H1 (cell line): ENCODE results near the gene KCNK13.
"Not testable (repeated sequence)": the region's sequence is repeated elsewhere in the genome, so short reads cannot be mapped to it uniquely, and the experiment has no call there.

Source experiments
- JUND ChIP-seq: IDR thresholded peaks from 2 replicates; pipeline ENCODE4 v1.6.1; 2011; ENCODE audit warnings: mild to moderate bottlenecking, improper control_type of control experiment, low read length
- POLR2A ChIP-seq, 2 experiments: IDR thresholded peaks; 1 replicate in 1 of 2; 2 replicates in 1 of 2; pipeline ENCODE4 v1.6.1; 2011; ENCODE audit warnings: low read depth in 2 of 2, low read length in 2 of 2, mild to moderate bottlenecking in 2 of 2; ENCODE audit errors: control extremely low read depth in 1 of 2
- SIN3A ChIP-seq, 2 experiments: IDR thresholded peaks in 1 of 2; conservative IDR thresholded peaks in 1 of 2; 2 replicates each; pipeline ENCODE4 v1.6.1; 2011 to 2012; ENCODE audit warnings: low read length in 2 of 2, improper control_type of control experiment in 1 of 2, low read depth in 1 of 2, mild to moderate bottlenecking in 1 of 2

GRCh38 chr14:90229942-90230341, 168.1 kb downstream of the KCNK13 start:
- not testable (repeated sequence) for TF ChIP-seq JUND; POLR2A (IDR thresholded peaks at IDR 0.05; ENCODE audit: control extremely low read depth in 1 of 2, low read depth in 2 of 2, low read length in 2 of 2); SIN3A (conservative IDR thresholded peaks at IDR 0.05 in 1 of 2, IDR thresholded peaks at IDR 0.05 in 1 of 2; ENCODE audit: low read depth in 1 of 2, low read length in 2 of 2)
